Measurements from ENCODE around the gene IFFO2.

IFFO2 gene

DNA sequence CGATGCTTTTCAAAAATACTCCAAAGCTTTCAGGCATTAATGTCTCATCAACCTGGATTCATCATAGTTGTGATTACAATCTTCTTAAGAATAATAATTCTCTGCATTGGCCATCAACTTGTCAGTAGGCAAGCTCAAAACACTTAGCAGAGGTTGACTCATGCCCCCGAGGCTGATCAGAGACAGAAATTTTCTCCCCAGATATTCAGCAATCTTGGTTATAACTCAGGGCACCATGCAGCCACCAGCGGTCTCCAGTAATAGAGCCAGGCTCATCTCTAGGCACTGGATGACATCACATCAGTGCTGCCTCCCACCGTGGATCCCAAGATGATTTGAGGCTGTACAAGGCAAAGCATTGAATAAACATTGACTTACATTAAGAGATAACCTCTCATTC lies 14.3 kb upstream of the IFFO2 start:
- no peak for DNase-seq

DNA sequence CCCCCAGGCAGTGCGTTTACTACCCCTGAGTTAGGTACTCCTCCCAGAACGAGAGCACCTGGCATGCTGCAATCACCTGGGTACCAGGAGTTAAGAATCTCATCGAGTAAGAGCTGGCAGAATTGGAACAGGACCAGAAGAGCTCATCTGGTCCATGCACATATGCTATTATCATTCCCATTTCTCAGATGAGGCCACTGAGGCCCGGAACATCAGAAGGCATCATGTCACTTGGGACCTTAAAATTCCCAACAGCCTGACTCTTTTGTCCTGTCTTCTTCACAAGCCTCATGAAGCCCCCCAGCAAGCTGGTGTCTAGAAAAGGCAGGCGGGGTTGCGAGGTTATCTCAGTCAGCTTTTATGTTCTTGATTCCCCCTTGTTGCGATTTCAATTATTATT lies 13.9 kb upstream of the IFFO2 start:
- no peak for DNase-seq

DNA sequence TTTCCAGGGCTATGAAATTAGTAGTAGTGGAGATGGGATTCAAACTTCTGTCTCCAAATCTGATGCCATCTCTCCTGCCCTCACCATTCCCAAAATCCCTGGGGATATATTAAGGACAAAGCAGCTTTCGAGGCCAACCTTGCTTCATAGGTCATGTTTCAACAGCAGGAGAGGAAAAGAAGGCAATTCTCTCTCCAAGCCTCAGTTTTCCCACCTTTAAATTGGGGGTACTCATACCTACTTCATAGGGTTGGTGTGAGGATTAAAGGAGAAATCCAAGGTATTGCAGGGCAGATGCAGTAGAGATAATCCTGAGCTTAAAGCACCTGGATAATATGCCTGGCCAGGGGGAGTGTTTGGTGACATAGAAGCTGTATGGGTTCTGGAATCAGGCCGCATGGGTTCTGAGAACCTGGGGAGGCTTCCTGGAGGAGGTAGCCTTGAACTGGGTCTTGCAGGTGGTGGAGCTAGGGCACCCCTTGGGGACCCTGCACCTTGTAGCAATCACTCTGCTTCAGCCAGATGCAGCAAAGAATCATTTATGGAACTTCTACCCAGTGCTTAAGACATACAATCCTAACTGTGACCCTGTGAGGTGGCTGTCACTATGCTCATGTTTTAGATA lies 10.7 kb upstream of the IFFO2 start:
- DNase-seq: no peak

DNA sequence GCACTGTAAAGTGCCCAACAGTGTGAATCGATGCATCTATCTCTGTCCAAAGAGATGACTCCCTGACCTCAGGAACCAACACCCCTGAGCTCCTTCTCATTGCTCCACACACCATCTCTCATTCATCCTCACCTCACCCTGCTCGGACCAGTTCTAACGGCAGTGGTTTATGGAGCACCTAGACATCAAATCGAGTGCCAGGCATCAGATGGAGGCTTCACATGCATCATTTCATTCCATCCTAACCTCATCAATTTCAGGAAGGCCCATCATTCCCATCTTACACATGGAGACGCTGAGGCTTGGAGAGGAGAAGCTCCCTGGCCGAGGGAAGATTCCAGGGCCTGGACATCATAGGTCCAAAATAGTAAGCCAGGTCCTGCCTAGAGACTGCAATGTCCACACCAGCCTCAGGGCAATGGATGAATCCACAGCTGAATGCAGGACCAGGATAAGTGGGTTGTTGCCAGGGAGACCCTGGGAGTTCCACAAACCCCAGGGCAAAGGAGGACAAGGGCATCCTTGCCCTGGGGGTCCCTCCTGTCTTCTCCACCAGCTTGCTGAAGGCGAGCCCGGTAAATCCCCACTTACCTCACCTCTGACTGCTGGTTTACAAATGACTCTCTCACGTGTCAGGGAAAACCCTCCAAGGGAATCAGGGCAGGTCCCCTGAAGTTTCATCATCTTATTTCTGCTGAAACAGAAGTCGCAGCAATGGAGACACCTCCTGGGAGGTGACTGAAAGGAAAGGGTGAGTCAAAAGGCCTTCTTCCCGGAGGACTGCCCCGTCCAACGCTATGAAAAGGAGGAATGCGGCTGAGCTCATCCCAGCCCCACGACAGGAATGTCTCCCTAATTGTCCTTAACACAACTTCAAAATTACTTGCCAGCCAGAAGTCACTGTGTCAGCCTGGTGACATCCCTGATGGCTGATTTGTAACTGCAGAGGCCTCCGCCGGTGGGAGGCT lies 9.0 kb upstream of the IFFO2 start:
- DNase-seq: no peak

DNA sequence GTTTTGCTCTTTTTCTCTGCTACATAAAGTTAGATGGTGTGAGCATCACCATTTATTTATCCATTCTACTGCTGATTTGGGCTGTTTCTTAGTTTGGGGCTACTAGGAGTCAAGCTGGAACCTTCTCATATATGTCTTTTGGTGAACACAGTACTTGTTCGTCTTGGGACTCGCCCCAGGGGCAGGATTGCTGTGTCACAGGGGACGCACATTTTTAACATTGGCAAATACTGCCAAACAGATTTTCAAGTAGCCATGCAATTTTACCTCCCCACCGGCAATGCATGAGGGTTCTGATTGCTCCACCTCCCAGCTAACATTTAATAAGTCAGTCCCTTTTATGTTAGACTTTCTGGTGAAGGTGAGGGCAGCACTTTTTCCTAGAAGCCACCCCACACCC lies 7.5 kb upstream of the IFFO2 start:
- no peak for DNase-seq

GRCh38 chr1:18962855-18963737 lies 6.6 kb upstream of the IFFO2 start:
- DNase-seq: no peak

DNA sequence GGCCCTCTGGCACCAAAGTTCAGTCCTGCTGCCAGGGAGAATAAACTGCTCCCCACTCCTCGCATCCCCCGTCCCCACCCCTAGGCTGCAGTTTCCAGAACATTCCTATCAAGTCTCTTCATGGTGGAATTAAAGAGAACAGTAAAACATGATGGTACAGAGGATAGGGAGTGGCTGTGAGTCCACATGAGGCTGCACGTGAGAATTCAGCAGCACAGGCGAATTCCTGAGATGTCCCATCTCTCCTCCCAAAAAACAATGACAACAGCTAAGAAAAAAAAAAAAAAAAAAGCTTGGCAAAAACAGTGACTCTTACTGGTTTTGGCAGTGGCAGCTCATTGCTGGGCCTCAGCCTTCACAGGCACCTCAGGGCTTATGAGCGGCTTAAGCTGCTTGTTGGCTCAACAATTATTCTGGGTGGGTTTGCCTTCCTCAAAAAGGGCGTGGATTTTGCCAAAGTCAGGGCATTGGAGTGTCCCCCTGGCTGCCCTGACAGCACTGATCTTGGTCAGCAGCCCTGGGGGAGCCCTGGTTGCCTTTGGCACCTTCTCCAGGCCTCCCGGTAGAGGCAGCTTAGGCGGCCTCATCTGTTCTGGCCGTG lies 5.7 kb upstream of the IFFO2 start:
- no peak for DNase-seq

DNA sequence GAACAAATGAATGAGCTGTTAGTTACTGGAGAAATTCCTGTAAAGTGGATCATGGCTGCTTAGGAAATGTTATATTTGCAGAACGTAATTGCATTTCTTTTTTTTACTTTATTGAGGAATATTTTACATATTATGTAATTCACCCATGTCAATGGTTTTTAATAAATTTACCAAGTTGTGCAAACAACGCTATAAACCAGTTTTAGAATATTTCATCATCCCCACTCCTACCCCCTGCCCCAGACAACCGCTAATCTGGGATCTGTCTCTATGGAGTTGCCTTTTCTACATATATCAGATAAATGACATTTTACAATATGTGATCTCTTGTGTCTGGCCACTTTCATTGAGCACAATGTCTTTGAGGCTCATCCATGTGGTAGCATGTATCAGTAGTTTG lies 4.3 kb upstream of the IFFO2 start:
- DNase-seq: no peak

- DNase-seq: no peak
Measured at GRCh38 chr1:18960409-18960808, 3.9 kb upstream of the IFFO2 start.

- DNase-seq: no peak
Measured at GRCh38 chr1:18959591-18959990, 3.1 kb upstream of the IFFO2 start.

GRCh38 chr1:18957532-18958300 lies 1.2 kb upstream of the IFFO2 start:
- peak; percentile 47 for DNase-seq

GRCh38 chr1:18957136-18957521 lies 653 bp upstream of the IFFO2 start:
- DNase-seq: no peak

DNA sequence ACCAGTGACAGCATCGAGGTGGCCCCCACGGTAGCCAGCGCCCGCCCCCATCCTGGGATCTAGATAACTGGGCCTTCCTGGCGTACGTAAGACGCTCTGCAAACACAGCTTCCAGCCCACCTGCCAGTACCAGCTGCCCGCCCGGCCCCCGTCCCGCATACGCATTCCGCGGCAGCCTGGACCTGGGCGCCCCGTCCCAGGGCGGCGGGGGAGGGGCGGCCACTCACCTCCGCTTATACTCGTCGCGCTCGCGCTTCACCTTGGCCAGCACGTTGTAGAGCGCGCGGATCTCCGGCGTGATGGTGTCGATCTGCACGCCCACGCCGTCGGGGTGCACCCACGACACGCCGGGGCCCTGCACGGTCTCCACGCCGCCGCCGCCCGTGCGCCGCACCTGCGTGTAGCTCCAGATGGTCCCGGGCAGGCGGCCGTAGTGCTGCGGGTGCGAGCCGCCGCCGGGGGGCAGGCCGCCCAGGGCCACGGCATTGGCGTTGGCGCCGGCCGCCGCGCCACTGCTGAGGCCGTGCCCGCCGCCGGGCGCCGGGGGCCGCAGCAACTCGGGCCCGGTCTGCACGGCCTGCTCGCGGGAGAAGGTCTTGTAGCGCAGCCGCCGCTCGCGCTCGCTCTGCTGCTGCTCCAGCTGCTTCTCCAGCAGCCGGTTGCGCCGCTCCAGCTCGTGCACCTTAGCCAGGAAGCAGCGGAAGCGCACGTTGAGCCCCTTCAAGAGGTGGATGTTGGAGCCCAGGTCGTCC lies 859 bp downstream of the IFFO2 start:
- DNase-seq: peak; percentile 56

DNA sequence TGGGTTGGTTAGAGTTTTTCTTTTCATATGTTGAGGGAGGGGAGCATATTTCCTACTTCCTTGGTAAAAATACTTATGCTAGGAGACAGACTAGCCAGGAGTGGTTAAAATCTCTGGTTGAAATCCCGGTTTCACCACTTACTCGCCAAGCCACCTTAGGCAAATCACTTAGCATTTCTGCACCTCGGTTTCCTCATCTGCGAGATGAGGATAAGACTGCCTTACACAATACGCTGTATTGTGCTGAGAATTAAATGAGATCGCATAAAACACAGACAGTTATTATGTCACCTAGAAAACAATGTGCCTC lies 1.4 kb downstream of the IFFO2 start:
- no peak for DNase-seq

- DNase-seq: no peak
Measured at GRCh38 chr1:18954270-18955071, 2.0 kb downstream of the IFFO2 start.

- DNase-seq: peak; percentile 47
Measured at GRCh38 chr1:18953731-18954231, 2.7 kb downstream of the IFFO2 start.

- peak; percentile 90 for DNase-seq
Measured at GRCh38 chr1:18951818-18952391, 4.6 kb downstream of the IFFO2 start.

DNA sequence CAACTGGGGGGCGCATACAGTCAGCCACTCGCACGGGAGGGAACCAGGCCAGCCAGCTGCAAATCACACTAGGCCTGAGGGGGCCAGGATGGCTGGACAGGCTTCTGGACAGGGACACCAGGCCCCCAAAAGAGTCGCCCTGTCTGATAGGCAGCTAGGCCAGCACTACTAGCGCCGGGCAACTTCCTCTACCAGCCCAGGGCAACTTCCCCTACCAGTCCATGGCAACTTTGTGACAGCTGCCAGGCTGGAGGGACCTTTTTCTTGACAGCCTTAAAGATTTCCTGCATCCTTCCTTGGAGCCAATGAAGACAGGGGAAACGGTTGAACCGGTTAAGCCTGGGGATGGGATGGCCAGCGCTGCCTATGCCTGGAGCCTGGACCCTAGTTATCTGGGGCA lies 5.1 kb downstream of the IFFO2 start:
- peak; percentile 49 for DNase-seq

GRCh38 chr1:18950401-18951026 lies 6.0 kb downstream of the IFFO2 start:
- peak; percentile 68 for DNase-seq

All from CD4-positive, alpha-beta T cell treated with Interleukin-12 subunit alpha and Interleukin-12 subunit beta, for 1 hour (primary cell).